ES-I3 (cell line): ENCODE measurements around the gene LPAR6.
A peak's percentile ranks its signal among the peaks of the same experiment; 100 is the strongest.
"Not testable (repeated sequence)": the region's sequence is repeated elsewhere in the genome, so short reads cannot be mapped to it uniquely, and the experiment has no call there.

ENCODE experiments used
- H3K36me3 ChIP-seq: 2 replicates; pipeline ENCODE4 v1.6.1; 2013; ENCODE audit warnings: mild to moderate bottlenecking, low read length, control low read depth, moderate library complexity; ENCODE audit not compliant: insufficient read depth
- H3K4me1 ChIP-seq: 2 replicates; pipeline ENCODE4 v1.6.1; 2013; ENCODE audit warnings: mild to moderate bottlenecking, control low read depth, low read length; ENCODE audit not compliant: insufficient read depth
- H3K9ac ChIP-seq: 2 replicates; pipeline ENCODE4 v1.6.1; 2013; ENCODE audit warnings: low read depth, mild to moderate bottlenecking, low read length, moderate library complexity
- H3K9me3 ChIP-seq: 2 replicates; pipeline ENCODE4 v1.6.1; 2013; ENCODE audit warnings: mild to moderate bottlenecking, low read length, moderate library complexity; ENCODE audit not compliant: control insufficient read depth, insufficient read depth

Gene LPAR6, protein sequence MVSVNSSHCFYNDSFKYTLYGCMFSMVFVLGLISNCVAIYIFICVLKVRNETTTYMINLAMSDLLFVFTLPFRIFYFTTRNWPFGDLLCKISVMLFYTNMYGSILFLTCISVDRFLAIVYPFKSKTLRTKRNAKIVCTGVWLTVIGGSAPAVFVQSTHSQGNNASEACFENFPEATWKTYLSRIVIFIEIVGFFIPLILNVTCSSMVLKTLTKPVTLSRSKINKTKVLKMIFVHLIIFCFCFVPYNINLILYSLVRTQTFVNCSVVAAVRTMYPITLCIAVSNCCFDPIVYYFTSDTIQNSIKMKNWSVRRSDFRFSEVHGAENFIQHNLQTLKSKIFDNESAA

DNA sequence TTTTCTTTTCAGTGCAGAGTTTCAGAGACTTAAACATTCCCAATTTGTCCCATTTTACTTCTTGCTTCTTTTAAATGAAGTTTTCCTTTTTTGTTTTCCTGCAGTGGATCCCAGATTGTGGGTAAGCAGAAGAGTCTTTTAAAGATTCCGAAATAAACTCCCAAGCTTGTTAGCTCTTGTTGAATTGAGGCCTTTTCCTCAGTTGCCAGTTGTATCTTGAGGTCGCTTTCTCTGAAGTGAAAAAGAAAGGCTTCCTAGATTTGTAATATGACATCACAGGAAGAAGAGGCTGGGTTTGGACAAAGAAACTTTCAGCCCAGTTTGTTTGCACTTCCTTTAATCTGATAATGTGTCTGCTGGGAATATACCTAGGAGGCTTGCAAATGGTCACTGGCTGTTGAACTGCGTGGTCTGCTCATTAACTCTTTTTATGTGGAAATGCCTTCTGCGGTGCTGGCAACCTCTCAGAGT lies at the start of gene LPAR6:
TSS of gene LPAR6 (minus strand) at position 233 of the 471 bp plus-strand sequence. CDS start 690 bp downstream, outside the sequence.
- peak within 1 kb of the TSS; percentile 70 for H3K9ac ChIP-seq
- no peaks in the 10 kb centered on the region for H3K9me3 ChIP-seq
- no peaks in the 10 kb centered on the region; the same call in 1 of the 2 replicates for H3K36me3 ChIP-seq
- peaks cover 3% of the 10 kb centered on the region; the same call in 1 of the 2 replicates for H3K4me1 ChIP-seq

DNA sequence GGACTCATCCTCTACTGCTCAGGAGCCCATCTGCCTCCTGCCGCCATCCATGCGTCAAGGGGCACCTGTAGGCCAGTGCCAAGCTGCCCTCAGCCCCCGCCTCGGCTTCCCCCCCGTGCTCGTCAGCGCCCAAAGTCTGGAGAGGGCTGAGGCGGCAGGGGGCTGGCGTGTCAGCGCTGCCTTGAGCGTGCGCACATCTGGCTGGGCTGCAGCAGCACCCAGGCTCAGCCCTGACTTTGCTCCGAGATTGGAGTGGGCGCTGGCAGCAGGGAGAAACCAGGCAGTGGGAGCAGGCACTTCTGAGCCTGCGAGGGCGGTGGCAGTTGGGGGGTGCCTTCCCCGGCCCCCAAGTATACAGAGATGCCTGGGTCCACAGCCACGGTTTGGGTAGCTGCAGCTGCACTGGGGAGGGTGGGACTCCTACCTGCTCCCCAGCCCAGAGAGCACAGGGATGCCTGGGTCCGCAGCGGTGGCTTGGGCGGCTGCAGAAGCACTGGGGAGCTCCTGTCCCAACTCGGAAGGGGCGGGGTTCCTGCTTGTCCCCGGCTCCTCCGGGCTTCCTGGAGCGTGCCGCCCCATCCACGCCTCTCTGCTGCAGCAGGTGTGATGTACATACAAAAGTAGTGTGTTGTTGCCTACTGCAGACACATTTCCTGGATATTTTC lies 44.8 kb upstream of the LPAR6 start:
- Histone ChIP-seq H3K36me3 (no peaks in the 10 kb centered on the region), H3K4me1 (no peaks in the 10 kb centered on the region), H3K9me3 (no peaks in the 10 kb centered on the region), H3K9ac (no peak overlapping the region)

DNA sequence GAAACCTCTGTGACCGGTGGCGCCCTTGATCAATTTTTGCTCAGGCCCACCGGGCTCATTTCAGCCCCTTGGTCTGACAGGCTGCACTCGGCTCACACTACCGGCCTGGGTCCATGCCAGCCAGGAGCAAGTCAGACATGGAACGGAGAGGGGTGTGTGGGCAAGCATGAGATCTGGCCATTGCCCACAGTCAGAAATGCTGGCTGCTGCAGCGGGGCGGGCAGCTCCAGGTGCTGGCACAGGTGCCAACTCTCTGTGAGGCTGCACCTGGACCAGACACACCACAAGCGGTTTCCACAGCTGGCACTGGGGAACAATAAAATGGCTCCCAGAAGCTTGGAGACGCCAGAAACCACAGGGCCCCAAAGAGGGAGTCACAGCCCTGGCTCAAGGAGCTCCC lies 43.6 kb upstream of the LPAR6 start:
- no peaks in the 10 kb centered on the region for H3K9me3 ChIP-seq
- no peaks in the 10 kb centered on the region for H3K4me1 ChIP-seq
- H3K36me3 ChIP-seq = no peaks in the 10 kb centered on the region
- H3K9ac ChIP-seq = no peak overlapping the region

DNA sequence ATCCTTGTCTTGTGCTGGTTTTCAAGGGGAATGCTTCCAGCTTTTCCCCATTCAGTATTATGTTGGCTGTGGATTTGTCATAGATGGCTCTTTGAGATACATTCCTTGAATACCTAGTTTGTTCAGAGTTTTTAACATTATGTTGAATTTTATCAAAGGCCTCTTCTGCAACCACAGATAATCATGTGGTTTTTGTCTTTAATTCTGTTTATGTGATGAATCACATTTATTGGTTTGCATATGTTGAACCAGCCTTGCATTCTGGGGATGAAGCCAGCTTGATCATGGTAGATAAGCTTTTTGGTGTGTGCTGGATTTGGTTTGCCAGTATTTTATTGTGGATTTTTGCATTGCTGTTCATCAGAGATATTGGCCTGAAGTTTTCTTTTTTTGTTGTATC lies 38.3 kb upstream of the LPAR6 start:
- not testable (repeated sequence) for H3K9me3 ChIP-seq, H3K4me1 ChIP-seq, H3K9ac ChIP-seq, H3K36me3 ChIP-seq

DNA sequence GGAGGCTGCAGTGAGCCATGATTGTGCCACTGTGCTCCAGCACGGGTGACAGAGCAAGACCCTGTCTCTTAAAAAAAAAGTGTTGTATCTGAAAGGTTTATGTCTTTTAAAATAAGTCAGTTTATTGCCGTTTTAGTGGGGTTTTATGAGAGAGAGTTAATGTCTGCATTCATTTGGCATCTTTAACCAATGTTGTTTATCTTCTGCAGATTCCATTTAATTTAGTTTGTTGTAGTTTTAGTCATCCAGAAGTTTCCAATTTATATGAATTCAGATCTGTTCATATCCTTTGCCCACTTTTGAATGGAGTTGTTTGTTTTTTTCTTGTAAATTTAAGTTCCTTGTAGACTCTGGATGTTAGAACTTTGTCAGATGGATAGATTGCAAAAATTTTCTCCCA lies 36.7 kb upstream of the LPAR6 start:
- no peaks in the 10 kb centered on the region for H3K36me3 ChIP-seq
- no peaks in the 10 kb centered on the region; the same call in 1 of the 2 replicates for H3K9me3 ChIP-seq
- H3K9ac ChIP-seq = no peak overlapping the region
- peaks cover 3% of the 10 kb centered on the region; the same call in 1 of the 2 replicates for H3K4me1 ChIP-seq

DNA sequence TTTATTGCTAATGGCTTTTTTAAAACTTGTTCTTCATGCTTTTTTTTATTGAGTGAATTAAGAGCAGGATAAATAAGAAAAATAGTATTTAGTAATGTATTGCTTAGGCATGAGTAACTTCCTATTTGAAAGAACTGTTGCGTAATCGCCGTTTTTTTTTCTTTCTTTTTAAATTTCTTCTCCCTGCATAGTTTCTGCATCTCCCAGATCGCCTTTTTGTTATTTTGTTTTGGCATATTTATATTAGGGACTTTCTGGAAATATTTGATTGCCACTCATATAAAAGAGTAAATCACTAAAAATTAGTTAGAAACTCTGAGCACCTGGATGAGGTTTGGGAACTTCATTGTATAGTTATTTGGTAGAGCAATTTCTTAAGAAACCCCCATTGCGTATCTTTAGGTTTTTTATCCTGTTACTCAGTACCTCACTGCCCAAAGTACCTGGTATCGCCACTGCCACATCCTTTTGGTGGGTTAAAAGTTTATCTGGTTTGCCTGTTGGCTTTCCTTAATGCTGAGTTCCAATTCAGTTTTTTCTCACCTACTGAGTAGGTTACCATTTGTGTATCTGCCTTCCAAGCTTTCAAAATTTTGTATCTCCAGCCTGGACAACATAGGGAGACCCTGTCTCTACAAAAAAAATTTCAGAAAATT lies 36.2 kb upstream of the LPAR6 start:
- Histone ChIP-seq H3K4me1 (peaks cover 3% of the 10 kb centered on the region; the same call in 1 of the 2 replicates), H3K36me3 (no peaks in the 10 kb centered on the region), H3K9ac (no peak overlapping the region), H3K9me3 (no peaks in the 10 kb centered on the region; the same call in 1 of the 2 replicates)

DNA sequence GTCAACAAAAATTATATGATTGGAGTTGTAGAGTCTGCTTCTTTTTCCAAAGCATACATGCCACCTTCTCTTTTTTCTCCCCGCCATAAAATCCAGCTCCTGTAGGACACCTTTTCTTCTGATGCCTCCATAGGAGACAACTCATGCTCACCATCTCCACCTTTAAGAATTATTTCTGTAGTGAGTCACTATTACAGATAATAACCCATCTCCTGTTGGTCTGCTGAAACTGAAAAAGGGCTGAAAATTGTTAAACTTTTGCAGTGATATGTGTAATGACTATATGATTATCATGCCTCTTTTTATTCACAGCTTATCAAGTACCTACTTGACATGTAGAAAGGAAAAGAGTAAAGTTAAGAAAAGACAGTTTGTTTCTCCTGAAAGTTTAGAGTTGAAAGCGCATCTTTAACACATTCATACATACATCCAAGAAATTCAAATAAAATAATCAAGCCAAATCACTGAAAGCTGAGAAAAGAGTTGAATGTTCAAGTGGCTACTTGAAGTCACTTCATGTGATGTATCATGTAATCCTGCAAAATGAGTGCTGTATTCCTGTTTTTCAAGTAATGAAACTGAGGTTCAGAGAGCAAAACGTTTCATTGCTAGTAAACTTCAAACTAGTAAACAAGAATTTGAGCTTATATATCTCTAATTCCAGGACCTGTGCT lies 35.5 kb upstream of the LPAR6 start:
- Histone ChIP-seq H3K9ac (no peak overlapping the region), H3K36me3 (no peaks in the 10 kb centered on the region), H3K9me3 (no peaks in the 10 kb centered on the region; the same call in 1 of the 2 replicates), H3K4me1 (peaks cover 3% of the 10 kb centered on the region; the same call in 1 of the 2 replicates)

DNA sequence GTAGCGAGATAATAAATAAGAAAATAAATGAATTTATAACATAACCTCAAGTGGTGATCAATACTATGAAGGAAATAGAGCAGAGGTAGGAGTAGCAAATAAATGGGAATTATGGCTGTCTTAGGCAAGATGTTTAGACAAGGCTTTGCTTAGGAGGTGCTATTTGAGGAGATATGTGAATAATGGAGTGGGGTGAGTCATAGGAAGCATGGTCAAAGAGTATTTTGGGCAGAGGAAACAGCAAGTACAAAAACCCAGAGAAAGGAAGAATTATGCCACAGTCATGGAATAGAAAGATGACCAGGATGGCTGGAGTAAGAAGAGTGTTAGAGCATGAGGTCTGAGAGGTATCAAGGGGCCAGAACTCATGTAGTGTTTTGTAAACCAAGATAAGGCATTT lies 33.6 kb upstream of the LPAR6 start:
- Histone ChIP-seq H3K9ac (no peak overlapping the region), H3K9me3 (no peaks in the 10 kb centered on the region; the same call in 1 of the 2 replicates), H3K36me3 (no peaks in the 10 kb centered on the region), H3K4me1 (peaks cover 3% of the 10 kb centered on the region; the same call in 1 of the 2 replicates)

DNA sequence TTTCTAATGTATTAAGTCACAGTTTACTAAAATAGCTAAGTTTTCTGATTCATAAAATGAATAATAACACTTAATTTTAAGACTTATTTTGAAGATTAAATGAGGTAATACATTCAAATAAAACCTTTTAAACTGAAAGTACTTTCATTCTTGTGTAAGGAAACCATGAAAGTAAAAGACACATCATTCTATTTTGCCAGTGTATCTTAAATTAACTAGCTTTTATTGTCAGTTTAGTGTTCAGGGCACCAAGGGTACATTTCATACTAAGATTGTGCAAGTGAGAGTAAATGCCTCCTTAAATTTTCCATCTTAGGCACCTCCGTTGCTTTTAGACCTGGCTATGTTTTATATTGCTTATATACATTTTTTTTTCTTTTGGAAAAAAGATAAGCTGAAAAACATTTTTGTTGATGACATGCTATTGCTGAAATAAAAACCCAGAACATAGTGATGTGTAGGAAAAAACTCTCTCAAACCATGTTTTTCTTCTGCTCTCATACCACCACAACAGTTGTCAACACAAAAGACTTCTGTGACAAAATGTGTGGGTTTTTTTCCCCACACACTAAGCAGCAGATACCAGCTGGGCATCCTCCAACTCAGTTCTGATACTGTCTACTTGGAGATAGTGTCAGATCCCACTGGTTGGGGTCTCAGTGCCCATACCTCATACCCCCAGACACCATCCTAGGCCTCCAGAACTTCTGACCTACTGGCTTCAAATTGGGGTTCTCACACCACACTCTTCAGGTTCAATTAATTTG lies 30.7 kb upstream of the LPAR6 start:
- Histone ChIP-seq H3K36me3 (no peaks in the 10 kb centered on the region), H3K9me3 (no peaks in the 10 kb centered on the region), H3K4me1 (peaks cover 3% of the 10 kb centered on the region; the same call in 1 of the 2 replicates), H3K9ac (no peak overlapping the region)

DNA sequence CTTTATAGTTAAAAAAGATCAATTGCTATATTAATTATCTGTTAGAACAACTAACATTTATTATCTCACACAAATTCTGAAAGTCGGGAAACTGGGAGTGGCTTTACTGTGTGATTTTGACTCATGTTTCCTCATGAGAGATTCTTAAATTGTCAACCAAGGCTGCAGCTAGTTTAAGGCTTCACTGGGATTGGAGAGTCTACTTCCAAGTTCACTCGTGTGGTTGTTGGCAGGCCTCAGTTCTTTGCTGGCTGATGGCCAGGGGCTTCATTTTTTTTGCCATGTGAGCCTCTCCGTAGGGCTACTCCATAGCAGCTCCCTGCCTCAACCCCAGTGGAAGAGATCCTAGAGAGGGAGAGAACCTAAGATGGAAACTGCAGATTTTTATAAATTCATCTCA lies 24.5 kb upstream of the LPAR6 start:
- Histone ChIP-seq H3K9ac (no peak overlapping the region), H3K36me3 (no peaks in the 10 kb centered on the region), H3K4me1 (no peaks in the 10 kb centered on the region)

DNA sequence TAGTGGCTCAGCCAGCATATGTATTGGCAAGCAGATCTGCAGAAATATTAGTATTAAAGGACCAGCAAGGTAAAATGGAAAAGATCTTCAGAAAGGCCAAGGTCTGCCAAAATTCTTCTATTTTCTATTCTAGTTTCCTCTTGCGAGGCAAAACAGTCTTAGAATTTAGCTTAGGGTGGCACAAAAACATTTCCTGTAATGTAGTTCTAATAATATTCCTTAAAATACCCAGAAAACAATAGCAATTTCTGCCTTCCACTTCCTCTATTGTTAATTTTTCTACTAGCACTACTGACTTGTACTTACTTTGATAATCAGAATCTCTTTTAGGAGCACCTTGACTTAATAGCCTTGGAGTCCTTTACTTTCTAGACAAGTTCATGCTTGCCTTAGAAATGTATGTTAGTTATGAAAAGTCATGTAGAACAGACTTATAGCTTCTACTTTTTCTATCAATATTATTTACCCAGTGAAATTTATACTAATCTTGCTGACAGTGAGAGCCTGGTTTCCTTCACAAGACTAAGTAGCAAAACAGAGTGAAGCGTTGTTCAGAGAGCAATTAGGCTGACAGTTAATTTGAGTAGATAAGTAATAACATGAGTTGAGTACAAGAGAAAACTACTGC lies 23.9 kb upstream of the LPAR6 start:
- Histone ChIP-seq H3K9ac (no peak overlapping the region), H3K9me3 (no peaks in the 10 kb centered on the region), H3K36me3 (no peaks in the 10 kb centered on the region), H3K4me1 (no peaks in the 10 kb centered on the region)

More for the DNA sequence above, 24.5 kb upstream of the LPAR6 start:
- H3K9me3 ChIP-seq = no peaks in the 10 kb centered on the region

DNA sequence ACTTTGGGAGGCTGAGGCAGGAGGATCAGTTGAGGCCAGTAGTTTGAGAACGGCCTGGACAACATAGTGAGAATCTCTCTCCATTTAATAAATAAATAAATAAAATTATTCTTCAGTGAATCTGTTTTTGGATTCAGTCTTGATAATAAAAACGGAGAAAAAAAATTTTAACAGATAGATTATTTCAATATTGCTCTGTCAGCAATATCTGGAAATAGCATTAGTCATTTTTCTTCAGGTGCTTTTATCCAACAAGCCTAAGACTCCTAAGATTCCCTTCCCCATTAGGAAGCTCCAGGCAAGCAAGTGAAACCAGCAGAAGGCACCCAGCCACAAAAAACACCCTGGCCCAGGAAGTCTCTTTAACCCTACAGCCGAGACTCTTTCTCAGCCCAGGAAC lies 21.3 kb upstream of the LPAR6 start:
- no peak overlapping the region for H3K9ac ChIP-seq
- H3K9me3 ChIP-seq = no peaks in the 10 kb centered on the region
- no peaks in the 10 kb centered on the region for H3K4me1 ChIP-seq
- H3K36me3 ChIP-seq = no peaks in the 10 kb centered on the region

DNA sequence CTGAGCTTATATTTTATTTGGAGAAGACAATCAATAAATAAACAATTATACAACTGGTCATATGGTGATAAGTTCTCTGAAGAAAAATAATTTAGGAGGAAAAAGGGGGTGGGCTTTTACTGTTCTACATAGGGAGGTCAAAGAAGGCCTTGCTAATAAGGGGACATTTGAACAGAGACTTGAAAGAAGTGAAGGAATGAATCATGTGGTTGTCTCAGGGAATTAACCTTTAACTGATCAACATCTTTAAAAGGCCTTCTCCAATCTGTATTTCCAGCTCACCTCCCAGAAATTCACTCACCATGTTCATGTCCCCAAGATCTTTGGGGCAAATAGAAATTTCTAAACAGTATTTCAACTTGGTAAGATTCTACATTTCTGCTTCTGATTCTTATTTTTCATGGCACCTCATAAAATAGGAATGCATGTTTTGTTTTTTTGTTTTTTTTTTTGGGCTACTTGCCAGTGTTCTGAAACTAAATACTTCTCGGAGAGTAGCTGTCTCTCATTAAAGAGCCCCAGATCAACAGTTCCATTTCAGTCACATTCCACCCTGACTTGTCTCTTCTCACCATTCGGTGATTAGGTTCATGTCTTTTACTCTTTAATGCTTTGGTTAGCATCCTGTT lies 19.2 kb upstream of the LPAR6 start:
- H3K9ac ChIP-seq = no peak overlapping the region
- no peaks in the 10 kb centered on the region for H3K4me1 ChIP-seq
- no peaks in the 10 kb centered on the region for H3K9me3 ChIP-seq
- no peaks in the 10 kb centered on the region for H3K36me3 ChIP-seq
